Astrocyte (in vitro differentiated cells and primary cell): ENCODE data around the gene LRIG2. TPM values are rescaled to one million over a fixed set of nuclear protein-coding genes. Genes with fewer than 3 reads are reported as not detected.

ENCODE experiments used
- DNase-seq: peaks from one replicate; pipeline ENCODE4 v3.0.0-alpha.2; 2010; ENCODE audit warnings: low read depth
- FAIRE-seq: peaks from 2 replicates; lab custom pipeline; 2011; peaks lifted over from hg19 to GRCh38; lab: Jason Lieb, UNC
- H2AFZ ChIP-seq: 2 replicates; pipeline ENCODE4 v1.6.0; 2012; ENCODE audit warnings: low read depth, low read length, inconsistent platforms
- H3K27ac ChIP-seq: 2 replicates; pipeline ENCODE4 v1.5.1; 2011; ENCODE audit warnings: low read depth, low read length, inconsistent platforms
- H3K27me3 ChIP-seq: 2 replicates; pipeline ENCODE4 v1.6.0; 2011; ENCODE audit warnings: low read length, inconsistent platforms; ENCODE audit not compliant: insufficient read depth
- H3K36me3 ChIP-seq: 2 replicates; pipeline ENCODE4 v1.5.1; 2011; ENCODE audit warnings: low read length, inconsistent platforms; ENCODE audit not compliant: insufficient read depth
- H3K4me1 ChIP-seq: 2 replicates; pipeline ENCODE4 v1.5.1; 2011; ENCODE audit warnings: low read length, inconsistent platforms; ENCODE audit not compliant: insufficient read depth
- H3K4me2 ChIP-seq: 2 replicates; pipeline ENCODE4 v1.6.0; 2012; ENCODE audit warnings: low read length, inconsistent platforms
- H3K4me3 ChIP-seq: 2 replicates; pipeline ENCODE4 v1.5.1; 2011; ENCODE audit warnings: low read depth, mild to moderate bottlenecking, low read length, inconsistent platforms; ENCODE audit not compliant: insufficient read depth
- H3K79me2 ChIP-seq: 2 replicates; pipeline ENCODE4 v1.6.0; 2012; ENCODE audit warnings: mild to moderate bottlenecking, low read length, inconsistent platforms; ENCODE audit not compliant: insufficient read depth
- H3K9ac ChIP-seq: 2 replicates; pipeline ENCODE4 v1.6.0; 2012; ENCODE audit warnings: mild to moderate bottlenecking, low read length, inconsistent platforms
- H3K9me3 ChIP-seq: 2 replicates; pipeline ENCODE4 v1.5.1; 2012; ENCODE audit warnings: low read depth, mild to moderate bottlenecking, low read length, inconsistent platforms; ENCODE audit not compliant: insufficient read depth
- H4K20me1 ChIP-seq: 2 replicates; pipeline ENCODE4 v1.6.0; 2012; ENCODE audit warnings: low read length, inconsistent platforms; ENCODE audit not compliant: insufficient read depth
- H3K27ac Mint-ChIP-seq: one replicate; pipeline ENCODE4 v1.8.0; 2021; ENCODE audit warnings: mild to moderate bottlenecking, mixed read lengths; ENCODE audit not compliant: unreplicated experiment
- H3K27me3 Mint-ChIP-seq: one replicate; pipeline ENCODE4 v1.8.0; 2021; ENCODE audit warnings: low read depth, mixed read lengths; ENCODE audit not compliant: unreplicated experiment
- H3K36me3 Mint-ChIP-seq: one replicate; pipeline ENCODE4 v1.8.0; 2021; ENCODE audit warnings: low read depth, mixed read lengths; ENCODE audit not compliant: unreplicated experiment
- H3K4me1 Mint-ChIP-seq: one replicate; pipeline ENCODE4 v1.8.0; 2021; ENCODE audit warnings: low read depth, mixed read lengths; ENCODE audit not compliant: unreplicated experiment
- H3K4me3 Mint-ChIP-seq: one replicate; pipeline ENCODE4 v1.8.0; 2021; ENCODE audit warnings: mild to moderate bottlenecking, moderate library complexity, mixed read lengths; ENCODE audit not compliant: unreplicated experiment
- H3K9me3 Mint-ChIP-seq: one replicate; pipeline ENCODE4 v1.8.0; 2021; ENCODE audit warnings: mild to moderate bottlenecking, mixed read lengths; ENCODE audit not compliant: unreplicated experiment
- CTCF ChIP-seq: IDR thresholded peaks from 2 replicates; pipeline ENCODE4 v1.5.1; 2011; ENCODE audit warnings: low read depth, mild to moderate bottlenecking, inconsistent platforms, low read length, moderate library complexity; ENCODE audit not compliant: insufficient read depth
- EZH2 ChIP-seq: IDR thresholded peaks from 2 replicates; pipeline ENCODE4 v1.6.1; 2012; ENCODE audit warnings: mild to moderate bottlenecking, low read length, inconsistent platforms; ENCODE audit not compliant: insufficient read depth
- total RNA-seq: library from RNA; stranded (reverse); gene quantifications from 2 replicates; pipeline ENCODE4 v1.2.1, GENCODE V29; 2021

The LRIG2 gene
- total RNA-seq, 1 donor from 2014 or later, result 14.2 TPM

GRCh38 chr1:113137563-113137962 lies 64.6 kb downstream of the LRIG2 start:
- H3K4me3 ChIP-seq, result no peak overlapping the region
- Mint-ChIP-seq H3K9me3 (no peaks in the 10 kb centered on the region), H3K36me3 (peaks cover 8% of the 10 kb centered on the region), H3K4me3 (no peak overlapping the region), H3K27me3 (no peaks in the 10 kb centered on the region), H3K4me1 (peaks cover 22% of the 10 kb centered on the region), H3K27ac (no peak overlapping the region)
- peaks cover 17% of the 10 kb centered on the region for H3K4me1 ChIP-seq
- no peak overlapping the region for H3K9ac ChIP-seq
- H3K79me2 ChIP-seq, result no peaks in the 10 kb centered on the region
- no peaks in the 10 kb centered on the region for H3K36me3 ChIP-seq
- no peaks in the 10 kb centered on the region for H3K9me3 ChIP-seq
- no peak overlapping the region for H3K4me2 ChIP-seq
- DNase-seq, result no peak
- TF ChIP-seq EZH2 (no peak), CTCF (no peak)
- no peak overlapping the region for H3K27ac ChIP-seq
- no peaks in the 10 kb centered on the region for H4K20me1 ChIP-seq
- no peaks in the 10 kb centered on the region for H3K27me3 ChIP-seq
- no peak for FAIRE-seq
- no peak overlapping the region for H2AFZ ChIP-seq

GRCh38 chr1:113138778-113139177 lies 65.8 kb downstream of the LRIG2 start:
- TF ChIP-seq CTCF (no peak), EZH2 (no peak)
- no peak for FAIRE-seq

GRCh38 chr1:113140176-113140575 lies 67.2 kb downstream of the LRIG2 start:
- H3K27me3 Mint-ChIP-seq, result no peaks in the 10 kb centered on the region
- TF ChIP-seq EZH2, result no peak
- no peak for TF ChIP-seq CTCF

More at GRCh38 chr1:113138778-113139177, 65.8 kb downstream of the LRIG2 start:
- Histone ChIP-seq H3K9me3 (no peaks in the 10 kb centered on the region), H3K9ac (no peak overlapping the region), H2AFZ (no peak overlapping the region), H3K27me3 (no peaks in the 10 kb centered on the region), H3K36me3 (no peaks in the 10 kb centered on the region), H3K4me2 (no peak overlapping the region), H3K79me2 (no peaks in the 10 kb centered on the region), H3K4me3 (no peak overlapping the region), H3K27ac (no peak overlapping the region), H4K20me1 (no peaks in the 10 kb centered on the region), H3K4me1 (peaks cover 22% of the 10 kb centered on the region)
- no peak for DNase-seq
- Mint-ChIP-seq H3K4me3 (no peak overlapping the region), H3K36me3 (peaks cover 6% of the 10 kb centered on the region), H3K9me3 (no peaks in the 10 kb centered on the region), H3K27ac (no peak overlapping the region), H3K27me3 (no peaks in the 10 kb centered on the region), H3K4me1 (peaks cover 31% of the 10 kb centered on the region)

More at GRCh38 chr1:113140176-113140575, 67.2 kb downstream of the LRIG2 start:
- DNase-seq (no peak), FAIRE-seq (no peak)
- H3K36me3 ChIP-seq, result no peaks in the 10 kb centered on the region
- no peak overlapping the region for H3K4me2 ChIP-seq
- H3K4me3 ChIP-seq, result no peak overlapping the region
- Mint-ChIP-seq H3K27ac (no peak overlapping the region), H3K9me3 (no peaks in the 10 kb centered on the region), H3K36me3 (no peaks in the 10 kb centered on the region), H3K4me1 (peaks cover 37% of the 10 kb centered on the region), H3K4me3 (no peak overlapping the region)
- H4K20me1 ChIP-seq, result no peaks in the 10 kb centered on the region
- no peak overlapping the region for H3K27ac ChIP-seq
- no peak overlapping the region for H3K9ac ChIP-seq
- no peaks in the 10 kb centered on the region for H3K27me3 ChIP-seq
- H3K79me2 ChIP-seq, result no peaks in the 10 kb centered on the region
- peaks cover 22% of the 10 kb centered on the region for H3K4me1 ChIP-seq
- H3K9me3 ChIP-seq, result no peaks in the 10 kb centered on the region
- no peak overlapping the region for H2AFZ ChIP-seq
